Activated CD8-positive, alpha-beta memory T cell treated with anti-CD3 and anti-CD28 coated beads, Interleukin-2, amount 50 U/mL, for 1 hour (primary cell): Measurements from ENCODE around the gene RNF25.

Experiments used
- DNase-seq: peaks from one replicate; pipeline ENCODE4 v3.0.0-alpha.2; 2020; ENCODE audit errors: extremely low read depth

RNF25 gene

DNA sequence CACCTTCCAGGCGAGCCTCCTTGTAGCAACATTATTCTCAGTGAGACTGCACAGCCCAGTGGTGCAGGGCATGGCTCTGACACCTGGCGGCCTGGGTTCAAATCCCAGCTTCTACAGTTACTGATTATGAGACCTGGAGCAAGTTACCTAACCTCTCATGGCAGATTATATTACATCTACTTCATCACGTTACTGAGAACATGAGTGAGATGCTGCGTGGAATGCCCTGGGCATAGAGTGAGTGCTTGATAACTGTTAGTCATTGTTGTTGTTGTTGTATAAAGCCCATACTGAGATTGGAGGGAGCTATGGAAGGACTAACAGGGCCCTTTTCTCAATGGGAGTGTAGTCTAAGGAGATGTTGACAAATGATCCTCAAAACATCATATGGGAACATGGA is 45.4 kb downstream of the RNF25 start:
- no peak for DNase-seq

DNA sequence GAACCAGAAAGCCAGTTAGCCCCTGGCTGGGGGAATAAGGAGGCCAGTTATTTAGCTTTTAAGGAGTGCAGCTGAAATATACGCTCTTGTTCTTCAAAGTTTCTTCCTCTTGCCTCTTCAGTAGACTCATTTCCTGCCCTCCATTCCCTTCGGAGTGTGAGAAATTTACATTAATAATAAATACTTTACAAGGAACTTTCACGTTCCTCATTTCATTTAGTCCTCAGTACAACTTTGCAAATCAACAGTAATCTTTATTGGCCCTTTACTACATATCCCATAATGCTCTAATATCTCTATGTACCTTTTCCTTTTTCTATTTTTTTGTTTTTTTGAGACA is 48.5 kb downstream of the RNF25 start:
- DNase-seq = no peak

DNA sequence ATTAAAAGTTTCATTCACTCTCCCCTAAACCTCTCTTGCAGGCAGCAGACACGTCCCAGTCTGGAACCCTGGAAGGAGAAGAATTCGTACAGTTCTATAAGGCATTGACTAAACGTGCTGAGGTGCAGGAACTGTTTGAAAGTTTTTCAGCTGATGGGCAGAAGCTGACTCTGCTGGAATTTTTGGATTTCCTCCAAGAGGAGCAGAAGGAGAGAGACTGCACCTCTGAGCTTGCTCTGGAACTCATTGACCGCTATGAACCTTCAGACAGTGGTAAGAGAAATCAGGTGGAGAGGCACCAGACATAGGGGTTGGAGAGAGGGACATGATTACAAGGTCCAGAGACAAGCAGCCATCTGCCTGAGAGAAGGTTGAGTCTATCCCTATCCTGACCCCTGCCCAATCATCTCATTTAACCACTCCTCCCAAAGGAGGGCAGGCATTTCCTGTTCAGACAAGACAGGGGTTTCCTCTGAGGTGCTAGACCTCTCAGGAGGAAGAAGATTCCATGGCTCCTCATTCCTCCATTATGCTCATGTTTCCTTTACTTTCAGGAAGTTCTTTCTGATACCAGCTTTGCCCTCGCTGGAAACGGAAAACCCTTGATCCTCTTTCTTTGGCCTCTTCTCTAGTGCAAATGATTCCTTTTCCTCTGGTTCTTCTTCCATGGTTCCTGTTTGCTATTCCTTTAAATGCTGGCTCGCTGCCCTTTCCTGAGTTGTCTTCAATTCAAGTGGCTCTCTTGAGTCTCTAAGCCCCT is 49.0 kb downstream of the RNF25 start:
- DNase-seq = no peak

DNA sequence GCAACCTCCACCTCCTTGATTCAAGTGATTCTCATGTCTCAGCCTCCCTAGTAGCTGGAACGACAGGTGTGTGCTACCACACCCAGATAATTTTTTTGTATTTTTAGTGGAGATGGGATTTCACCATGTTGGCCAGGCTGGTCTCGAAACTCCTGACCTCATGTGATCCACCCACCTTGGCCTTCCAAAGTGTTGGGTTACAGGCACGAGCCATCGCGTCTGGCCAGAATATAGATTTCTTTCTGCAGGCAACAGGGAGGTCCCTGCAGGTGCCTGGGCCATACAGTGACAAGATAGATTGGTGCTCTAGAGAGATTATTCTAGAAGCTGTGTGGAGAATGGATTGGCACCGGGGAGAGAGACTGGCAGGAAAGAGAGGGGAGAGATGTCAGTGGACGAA is 50.8 kb downstream of the RNF25 start:
- DNase-seq = no peak

DNA sequence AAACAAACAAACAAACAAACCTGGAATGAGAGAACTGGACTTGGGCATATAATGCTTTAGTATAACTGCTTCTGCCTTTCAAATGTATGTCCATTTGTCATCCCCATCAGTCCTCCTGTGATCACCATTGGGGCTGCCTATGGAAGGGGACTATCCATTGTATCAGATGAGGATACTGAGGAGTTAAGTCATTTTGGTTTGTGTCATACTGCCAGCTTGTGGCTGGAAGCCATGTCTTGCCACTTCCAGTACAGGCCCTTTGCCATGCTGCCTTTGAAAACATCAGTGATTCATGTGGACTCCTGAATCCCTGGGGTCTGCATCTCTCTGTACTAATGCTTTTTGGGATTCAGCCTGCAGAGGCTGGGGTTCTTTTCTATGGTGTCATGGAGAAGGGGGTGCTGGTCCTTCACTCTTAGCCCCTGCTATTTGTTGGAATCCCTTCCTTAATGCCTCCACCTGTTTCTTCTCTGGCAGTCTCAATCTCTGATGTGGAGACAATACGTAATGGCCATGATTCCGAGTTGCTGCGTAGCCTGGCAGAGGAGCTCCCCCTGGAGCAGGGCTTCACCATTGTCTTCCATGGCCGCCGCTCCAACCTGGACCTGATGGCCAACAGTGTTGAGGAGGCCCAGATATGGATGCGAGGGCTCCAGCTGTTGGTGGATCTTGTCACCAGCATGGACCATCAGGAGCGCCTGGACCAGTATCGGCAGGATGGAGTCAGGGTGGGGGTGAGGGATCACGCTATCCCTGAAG is 53.5 kb downstream of the RNF25 start:
- DNase-seq = no peak

DNA sequence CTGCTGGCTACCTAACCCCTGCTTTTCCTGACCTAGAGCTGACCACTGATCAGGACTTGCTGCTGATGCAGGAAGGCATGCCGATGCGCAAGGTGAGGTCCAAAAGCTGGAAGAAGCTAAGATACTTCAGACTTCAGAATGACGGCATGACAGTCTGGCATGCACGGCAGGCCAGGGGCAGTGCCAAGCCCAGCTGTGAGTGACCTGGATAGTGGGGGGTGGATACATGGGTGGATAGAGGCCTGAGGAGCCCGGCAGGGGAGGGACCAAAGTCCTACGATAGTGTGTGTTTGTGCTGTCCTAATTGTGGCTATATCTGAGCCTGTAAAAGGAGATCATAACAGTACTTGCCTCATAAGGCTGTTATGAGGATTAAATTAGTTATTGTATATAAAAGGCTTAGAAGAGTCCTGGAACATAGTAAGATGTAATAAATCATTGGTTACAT is 55.9 kb downstream of the RNF25 start:
- no peak for DNase-seq
